WTC11 (cell line): ENCODE measurements around the gene NAA16. TPM values are rescaled to one million over a fixed set of nuclear protein-coding genes. Genes with fewer than 3 reads are reported as not detected.

Experiments used
- ATAC-seq: fragments of 200-7000 bp; cut with Tn5 transposase; 2 replicates; pipeline ENCODE4 v1.10.0; 2021; ENCODE audit warnings: mild to moderate bottlenecking, moderate library complexity
- CTCF ChIA-PET: fragments of 300-600 bp; sonication (Branson Sonifier 250); formaldehyde crosslinking; loops from one replicate; lab custom pipeline; 2021; ENCODE audit warnings: antibody characterized with exemption; lab: Charles Lee
- POLR2A ChIA-PET: fragments of 350-600 bp; sonication (Branson Sonifier 250); formaldehyde crosslinking; loops from one replicate; lab custom pipeline; 2021; ENCODE audit warnings: antibody characterized with exemption; lab: Charles Lee
- DNase-seq: peaks from one replicate; pipeline ENCODE4 v3.0.0; 2021; ENCODE audit warnings: low spot score
- H3K27ac Mint-ChIP-seq: 2 replicates; pipeline ENCODE4 v1.8.0; 2021; ENCODE audit warnings: mixed read lengths
- H3K27me3 Mint-ChIP-seq: 2 replicates; pipeline ENCODE4 v1.8.0; 2021; ENCODE audit warnings: low read depth, mild to moderate bottlenecking, moderate library complexity, mixed read lengths
- H3K36me3 Mint-ChIP-seq: 2 replicates; pipeline ENCODE4 v1.8.0; 2021; ENCODE audit warnings: mixed read lengths
- H3K4me1 Mint-ChIP-seq: 2 replicates; pipeline ENCODE4 v1.8.0; 2022; ENCODE audit warnings: mixed read lengths
- H3K4me3 Mint-ChIP-seq: 2 replicates; pipeline ENCODE4 v1.8.0; 2021; ENCODE audit warnings: mild to moderate bottlenecking, moderate library complexity, mixed read lengths
- H3K9me3 Mint-ChIP-seq: 2 replicates; pipeline ENCODE4 v1.8.0; 2021; ENCODE audit warnings: mixed read lengths
- GTF2I ChIP-seq: fragments of 250-450 bp; sonication (Bioruptor Pico); conservative IDR thresholded peaks from 2 replicates; pipeline ENCODE4 v1.4.0; 2021; ENCODE audit warnings: mild to moderate bottlenecking
- NFATC4 ChIP-seq: fragments of 250-450 bp; sonication (Bioruptor Pico); IDR thresholded peaks from 2 replicates; pipeline ENCODE4 v1.9.0; 2021; ENCODE audit warnings: mild to moderate bottlenecking
- NR2C2 ChIP-seq: sonication (generic); formaldehyde crosslinking; IDR thresholded peaks from 2 replicates; pipeline ENCODE4 v1.8.0; 2022; ENCODE audit warnings: mild to moderate bottlenecking, missing genetic modification reagents
- SMAD3 ChIP-seq: sonication (generic); formaldehyde crosslinking; IDR thresholded peaks from 2 replicates; pipeline ENCODE4 v1.8.0; 2022; ENCODE audit warnings: missing genetic modification reagents, mild to moderate bottlenecking, borderline replicate concordance
- SP1 ChIP-seq: sonication (generic); formaldehyde crosslinking; conservative IDR thresholded peaks from 2 replicates; pipeline ENCODE4 v1.8.1; 2022; ENCODE audit warnings: missing genetic modification reagents
- ZNF121 ChIP-seq: sonication (generic); formaldehyde crosslinking; IDR thresholded peaks from 2 replicates; pipeline ENCODE4 v1.8.0; 2023; ENCODE audit warnings: missing genetic modification reagents
- ZNF396 ChIP-seq: fragments of 250-450 bp; sonication (Bioruptor Pico); IDR thresholded peaks from 2 replicates; pipeline ENCODE4 v1.8.0; 2021; ENCODE audit warnings: mild to moderate bottlenecking, moderate library complexity, borderline replicate concordance
- total RNA-seq: library from RNA; stranded (reverse); gene quantifications from 3 replicates; pipeline ENCODE4 v1.2.3, GENCODE V29; 2021
- TF ChIP-seq, protein P1 (sequence below): fragments of 200-600 bp; IDR thresholded peaks from 2 replicates; pipeline ENCODE4 v1.8.0; 2022; ENCODE audit warnings: antibody characterized with exemption
- TF ChIP-seq, protein P2 (sequence below): sonication (generic); formaldehyde crosslinking; IDR thresholded peaks from 2 replicates; pipeline ENCODE4 v1.8.0; 2023; ENCODE audit warnings: missing genetic modification reagents, mild to moderate bottlenecking, borderline replicate concordance
- TF ChIP-seq, protein P3 (sequence below): sonication (generic); formaldehyde crosslinking; IDR thresholded peaks from 2 replicates; pipeline ENCODE4 v1.8.1; 2023; ENCODE audit warnings: mild to moderate bottlenecking, missing genetic modification reagents
- TF ChIP-seq, protein P4 (sequence below): sonication (generic); formaldehyde crosslinking; IDR thresholded peaks from 2 replicates; pipeline ENCODE4 v1.8.1; 2023; ENCODE audit warnings: mild to moderate bottlenecking, missing genetic modification reagents, borderline replicate concordance
- TF ChIP-seq, protein P5 (sequence below): fragments of 250-450 bp; sonication (Bioruptor Pico); IDR thresholded peaks from 2 replicates; pipeline ENCODE4 v1.9.0; 2021; ENCODE audit warnings: mild to moderate bottlenecking

NAA16 gene
- total RNA-seq, 1 experiment from 2014 or later = 32.5 TPM

DNA sequence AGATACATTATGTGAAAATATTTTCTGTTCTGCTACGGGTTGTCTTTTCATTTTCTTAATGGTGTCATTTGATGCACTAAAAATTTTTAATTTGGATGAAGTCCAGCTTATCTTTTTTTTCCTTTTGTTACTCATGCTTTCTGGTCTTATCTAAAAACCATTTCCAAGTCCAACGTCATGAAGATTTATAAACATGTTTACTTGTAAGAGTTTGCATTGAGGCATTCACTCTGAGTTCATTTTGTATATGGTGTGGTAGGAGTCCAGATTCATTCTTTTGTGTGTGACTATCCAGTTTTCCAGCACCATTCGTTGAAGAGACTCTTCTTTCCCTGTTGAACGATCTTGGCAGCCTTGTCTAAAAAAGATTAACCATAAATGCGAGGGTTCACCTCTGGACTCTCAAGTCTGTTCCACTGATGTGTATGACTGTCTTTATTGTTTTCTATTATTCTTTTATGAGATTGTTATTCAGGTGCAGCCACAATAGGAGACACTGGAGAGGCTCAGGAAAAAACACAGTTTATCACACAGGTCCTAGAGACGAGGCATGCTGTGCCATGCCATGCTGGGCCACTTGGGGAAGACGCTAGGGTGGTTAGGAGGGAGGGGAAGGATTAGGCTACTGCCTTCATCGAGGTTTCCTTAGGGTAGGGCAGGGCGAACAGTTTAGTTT lies 35.0 kb downstream of the NAA16 start (continued):
- TF ChIP-seq, protein P1, sequence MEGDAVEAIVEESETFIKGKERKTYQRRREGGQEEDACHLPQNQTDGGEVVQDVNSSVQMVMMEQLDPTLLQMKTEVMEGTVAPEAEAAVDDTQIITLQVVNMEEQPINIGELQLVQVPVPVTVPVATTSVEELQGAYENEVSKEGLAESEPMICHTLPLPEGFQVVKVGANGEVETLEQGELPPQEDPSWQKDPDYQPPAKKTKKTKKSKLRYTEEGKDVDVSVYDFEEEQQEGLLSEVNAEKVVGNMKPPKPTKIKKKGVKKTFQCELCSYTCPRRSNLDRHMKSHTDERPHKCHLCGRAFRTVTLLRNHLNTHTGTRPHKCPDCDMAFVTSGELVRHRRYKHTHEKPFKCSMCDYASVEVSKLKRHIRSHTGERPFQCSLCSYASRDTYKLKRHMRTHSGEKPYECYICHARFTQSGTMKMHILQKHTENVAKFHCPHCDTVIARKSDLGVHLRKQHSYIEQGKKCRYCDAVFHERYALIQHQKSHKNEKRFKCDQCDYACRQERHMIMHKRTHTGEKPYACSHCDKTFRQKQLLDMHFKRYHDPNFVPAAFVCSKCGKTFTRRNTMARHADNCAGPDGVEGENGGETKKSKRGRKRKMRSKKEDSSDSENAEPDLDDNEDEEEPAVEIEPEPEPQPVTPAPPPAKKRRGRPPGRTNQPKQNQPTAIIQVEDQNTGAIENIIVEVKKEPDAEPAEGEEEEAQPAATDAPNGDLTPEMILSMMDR = no peak
- TF ChIP-seq NR2C2 (CRISPR knock-in tag) (no peak), SP1 (no peak), SMAD3 (CRISPR knock-in tag) (no peak)
- TF ChIP-seq, protein P2, sequence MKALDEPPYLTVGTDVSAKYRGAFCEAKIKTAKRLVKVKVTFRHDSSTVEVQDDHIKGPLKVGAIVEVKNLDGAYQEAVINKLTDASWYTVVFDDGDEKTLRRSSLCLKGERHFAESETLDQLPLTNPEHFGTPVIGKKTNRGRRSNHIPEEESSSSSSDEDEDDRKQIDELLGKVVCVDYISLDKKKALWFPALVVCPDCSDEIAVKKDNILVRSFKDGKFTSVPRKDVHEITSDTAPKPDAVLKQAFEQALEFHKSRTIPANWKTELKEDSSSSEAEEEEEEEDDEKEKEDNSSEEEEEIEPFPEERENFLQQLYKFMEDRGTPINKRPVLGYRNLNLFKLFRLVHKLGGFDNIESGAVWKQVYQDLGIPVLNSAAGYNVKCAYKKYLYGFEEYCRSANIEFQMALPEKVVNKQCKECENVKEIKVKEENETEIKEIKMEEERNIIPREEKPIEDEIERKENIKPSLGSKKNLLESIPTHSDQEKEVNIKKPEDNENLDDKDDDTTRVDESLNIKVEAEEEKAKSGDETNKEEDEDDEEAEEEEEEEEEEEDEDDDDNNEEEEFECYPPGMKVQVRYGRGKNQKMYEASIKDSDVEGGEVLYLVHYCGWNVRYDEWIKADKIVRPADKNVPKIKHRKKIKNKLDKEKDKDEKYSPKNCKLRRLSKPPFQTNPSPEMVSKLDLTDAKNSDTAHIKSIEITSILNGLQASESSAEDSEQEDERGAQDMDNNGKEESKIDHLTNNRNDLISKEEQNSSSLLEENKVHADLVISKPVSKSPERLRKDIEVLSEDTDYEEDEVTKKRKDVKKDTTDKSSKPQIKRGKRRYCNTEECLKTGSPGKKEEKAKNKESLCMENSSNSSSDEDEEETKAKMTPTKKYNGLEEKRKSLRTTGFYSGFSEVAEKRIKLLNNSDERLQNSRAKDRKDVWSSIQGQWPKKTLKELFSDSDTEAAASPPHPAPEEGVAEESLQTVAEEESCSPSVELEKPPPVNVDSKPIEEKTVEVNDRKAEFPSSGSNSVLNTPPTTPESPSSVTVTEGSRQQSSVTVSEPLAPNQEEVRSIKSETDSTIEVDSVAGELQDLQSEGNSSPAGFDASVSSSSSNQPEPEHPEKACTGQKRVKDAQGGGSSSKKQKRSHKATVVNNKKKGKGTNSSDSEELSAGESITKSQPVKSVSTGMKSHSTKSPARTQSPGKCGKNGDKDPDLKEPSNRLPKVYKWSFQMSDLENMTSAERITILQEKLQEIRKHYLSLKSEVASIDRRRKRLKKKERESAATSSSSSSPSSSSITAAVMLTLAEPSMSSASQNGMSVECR = no peak
- TF ChIP-seq, protein P3, sequence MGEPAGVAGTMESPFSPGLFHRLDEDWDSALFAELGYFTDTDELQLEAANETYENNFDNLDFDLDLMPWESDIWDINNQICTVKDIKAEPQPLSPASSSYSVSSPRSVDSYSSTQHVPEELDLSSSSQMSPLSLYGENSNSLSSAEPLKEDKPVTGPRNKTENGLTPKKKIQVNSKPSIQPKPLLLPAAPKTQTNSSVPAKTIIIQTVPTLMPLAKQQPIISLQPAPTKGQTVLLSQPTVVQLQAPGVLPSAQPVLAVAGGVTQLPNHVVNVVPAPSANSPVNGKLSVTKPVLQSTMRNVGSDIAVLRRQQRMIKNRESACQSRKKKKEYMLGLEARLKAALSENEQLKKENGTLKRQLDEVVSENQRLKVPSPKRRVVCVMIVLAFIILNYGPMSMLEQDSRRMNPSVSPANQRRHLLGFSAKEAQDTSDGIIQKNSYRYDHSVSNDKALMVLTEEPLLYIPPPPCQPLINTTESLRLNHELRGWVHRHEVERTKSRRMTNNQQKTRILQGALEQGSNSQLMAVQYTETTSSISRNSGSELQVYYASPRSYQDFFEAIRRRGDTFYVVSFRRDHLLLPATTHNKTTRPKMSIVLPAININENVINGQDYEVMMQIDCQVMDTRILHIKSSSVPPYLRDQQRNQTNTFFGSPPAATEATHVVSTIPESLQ (CRISPR knock-in tag) = no peak
- TF ChIP-seq, protein P4, sequence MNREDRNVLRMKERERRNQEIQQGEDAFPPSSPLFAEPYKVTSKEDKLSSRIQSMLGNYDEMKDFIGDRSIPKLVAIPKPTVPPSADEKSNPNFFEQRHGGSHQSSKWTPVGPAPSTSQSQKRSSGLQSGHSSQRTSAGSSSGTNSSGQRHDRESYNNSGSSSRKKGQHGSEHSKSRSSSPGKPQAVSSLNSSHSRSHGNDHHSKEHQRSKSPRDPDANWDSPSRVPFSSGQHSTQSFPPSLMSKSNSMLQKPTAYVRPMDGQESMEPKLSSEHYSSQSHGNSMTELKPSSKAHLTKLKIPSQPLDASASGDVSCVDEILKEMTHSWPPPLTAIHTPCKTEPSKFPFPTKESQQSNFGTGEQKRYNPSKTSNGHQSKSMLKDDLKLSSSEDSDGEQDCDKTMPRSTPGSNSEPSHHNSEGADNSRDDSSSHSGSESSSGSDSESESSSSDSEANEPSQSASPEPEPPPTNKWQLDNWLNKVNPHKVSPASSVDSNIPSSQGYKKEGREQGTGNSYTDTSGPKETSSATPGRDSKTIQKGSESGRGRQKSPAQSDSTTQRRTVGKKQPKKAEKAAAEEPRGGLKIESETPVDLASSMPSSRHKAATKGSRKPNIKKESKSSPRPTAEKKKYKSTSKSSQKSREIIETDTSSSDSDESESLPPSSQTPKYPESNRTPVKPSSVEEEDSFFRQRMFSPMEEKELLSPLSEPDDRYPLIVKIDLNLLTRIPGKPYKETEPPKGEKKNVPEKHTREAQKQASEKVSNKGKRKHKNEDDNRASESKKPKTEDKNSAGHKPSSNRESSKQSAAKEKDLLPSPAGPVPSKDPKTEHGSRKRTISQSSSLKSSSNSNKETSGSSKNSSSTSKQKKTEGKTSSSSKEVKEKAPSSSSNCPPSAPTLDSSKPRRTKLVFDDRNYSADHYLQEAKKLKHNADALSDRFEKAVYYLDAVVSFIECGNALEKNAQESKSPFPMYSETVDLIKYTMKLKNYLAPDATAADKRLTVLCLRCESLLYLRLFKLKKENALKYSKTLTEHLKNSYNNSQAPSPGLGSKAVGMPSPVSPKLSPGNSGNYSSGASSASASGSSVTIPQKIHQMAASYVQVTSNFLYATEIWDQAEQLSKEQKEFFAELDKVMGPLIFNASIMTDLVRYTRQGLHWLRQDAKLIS (CRISPR knock-in tag) = no peak
- TF ChIP-seq, all 79 proteins: peak for 0

DNA sequence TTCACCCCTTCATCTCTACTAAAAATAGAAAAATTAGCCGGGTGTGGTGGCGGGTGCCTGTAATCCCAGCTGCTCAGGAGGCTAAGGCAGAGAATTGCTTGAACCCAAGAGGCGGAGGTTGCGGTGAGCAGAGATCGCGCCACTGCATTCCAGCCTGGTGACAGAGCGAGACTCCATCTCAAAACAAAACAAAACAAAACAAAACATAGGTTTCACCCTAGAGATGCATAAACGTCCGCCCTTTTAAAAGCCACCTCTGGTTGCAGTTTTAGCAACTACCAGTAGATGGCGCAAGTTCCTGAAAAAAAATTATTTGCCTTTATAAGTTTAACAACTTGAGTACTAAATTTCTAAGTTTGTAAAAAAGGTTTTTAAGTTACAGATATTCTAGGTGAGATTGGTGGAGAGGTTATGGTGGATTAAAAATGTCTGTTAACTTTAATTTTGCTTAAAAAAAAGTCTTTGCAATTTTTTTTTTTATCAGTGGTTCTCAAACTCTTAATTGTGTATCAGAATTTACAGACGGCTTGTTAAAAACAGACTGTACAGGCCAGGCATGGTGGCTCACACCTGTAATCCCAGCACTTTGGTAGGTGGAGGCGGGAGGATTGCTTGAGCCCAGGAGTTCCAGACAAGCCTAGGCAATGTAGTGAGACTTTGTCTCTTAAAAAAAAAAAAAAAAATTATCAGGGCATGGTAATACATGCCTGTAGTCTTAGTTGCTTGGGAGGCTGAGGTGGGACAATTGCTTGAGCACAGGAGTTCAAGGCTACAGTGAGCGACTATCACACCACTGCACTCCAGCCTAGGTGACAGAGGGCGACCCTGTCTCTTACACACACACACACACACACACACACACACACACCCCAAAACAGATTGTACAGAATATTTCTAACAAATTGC lies 42.1 kb downstream of the NAA16 start:
- Mint-ChIP-seq H3K27ac (peak overlapping the region; percentile 90; the same call in 1 of the 2 replicates), H3K4me1 (no peaks in the 10 kb centered on the region; the same call in 1 of the 2 replicates), H3K9me3 (no peaks in the 10 kb centered on the region), H3K27me3 (no peaks in the 10 kb centered on the region), H3K36me3 (peaks cover 23% of the 10 kb centered on the region), H3K4me3 (no peak overlapping the region)
- ChIA-PET POLR2A (no interaction called here), CTCF (interaction anchor here (0.9 to 1.7 kb wide), 2 partner anchors 10 to 32 kb away, joined by 3 to 4 read pairs; no protein-coding TSS in a partner anchor)
- ATAC-seq (no peak; the same call in 1 of the 2 replicates), DNase-seq (no peak)
- TF ChIP-seq, protein P5, sequence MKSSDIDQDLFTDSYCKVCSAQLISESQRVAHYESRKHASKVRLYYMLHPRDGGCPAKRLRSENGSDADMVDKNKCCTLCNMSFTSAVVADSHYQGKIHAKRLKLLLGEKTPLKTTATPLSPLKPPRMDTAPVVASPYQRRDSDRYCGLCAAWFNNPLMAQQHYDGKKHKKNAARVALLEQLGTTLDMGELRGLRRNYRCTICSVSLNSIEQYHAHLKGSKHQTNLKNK (CRISPR knock-in tag) = no peak
- TF ChIP-seq ZNF396 (CRISPR knock-in tag) (no peak), ZNF121 (CRISPR knock-in tag) (no peak), GTF2I (no peak), NFATC4 (CRISPR knock-in tag) (no peak)
- TF ChIP-seq, protein P1 = peak; percentile 74
